ENCODE results near the gene LIPJ.

Gene LIPJ

GRCh38 chr10:88586462-88586861 lies at the start of gene LIPJ:
TSS of gene LIPJ (plus strand) at chr10:88586762. CDS start at chr10:88590688, 3,926 bp downstream.
- Histone ChIP-seq H2AFZ (ENCODE audit: low read length, unreplicated experiment) (no peak within 1 kb of the TSS), H3K36me3 (ENCODE audit: insufficient read depth, low read length) (no peaks in the 10 kb centered on the region), H3K4me1 (ENCODE audit: control insufficient read depth, insufficient read depth, low read length, unreplicated experiment) (peaks cover 6% of the 10 kb centered on the region), H3K4me3 (ENCODE audit: low read depth, low read length) (no peak within 1 kb of the TSS), H3K27me3 (ENCODE audit: insufficient read depth, low read length) (no peaks in the 10 kb centered on the region), H3K79me2 (ENCODE audit: control insufficient read depth, insufficient read depth, low read length, unreplicated experiment) (no peaks in the 10 kb centered on the region), H3K27ac (ENCODE audit: low read depth, low read length) (no peak within 1 kb of the TSS)

GRCh38 chr10:88537322-88537721 lies 49.2 kb upstream of the LIPJ start:
- Histone ChIP-seq H3K79me2 (ENCODE audit: control insufficient read depth, insufficient read depth, low read length, unreplicated experiment) (no peaks in the 10 kb centered on the region), H3K36me3 (ENCODE audit: insufficient read depth, low read length) (no peaks in the 10 kb centered on the region), H3K4me3 (ENCODE audit: low read depth, low read length) (no peak overlapping the region), H3K4me1 (ENCODE audit: control insufficient read depth, insufficient read depth, low read length, unreplicated experiment) (peaks cover 36% of the 10 kb centered on the region), H3K27ac (ENCODE audit: low read depth, low read length) (no peak overlapping the region), H2AFZ (ENCODE audit: low read length, unreplicated experiment) (no peak overlapping the region), H3K27me3 (ENCODE audit: insufficient read depth, low read length) (no peaks in the 10 kb centered on the region)

- Histone ChIP-seq H3K27ac (ENCODE audit: low read depth, low read length) (no peak overlapping the region), H2AFZ (ENCODE audit: low read length, unreplicated experiment) (no peak overlapping the region), H3K79me2 (ENCODE audit: control insufficient read depth, insufficient read depth, low read length, unreplicated experiment) (no peaks in the 10 kb centered on the region), H3K36me3 (ENCODE audit: insufficient read depth, low read length) (no peaks in the 10 kb centered on the region), H3K27me3 (ENCODE audit: insufficient read depth, low read length) (no peaks in the 10 kb centered on the region), H3K4me3 (ENCODE audit: low read depth, low read length) (no peak overlapping the region), H3K4me1 (ENCODE audit: control insufficient read depth, insufficient read depth, low read length, unreplicated experiment) (peaks cover 42% of the 10 kb centered on the region)
Observed at GRCh38 chr10:88538048-88538447, 48.5 kb upstream of the LIPJ start.

GRCh38 chr10:88540351-88540750 lies 46.2 kb upstream of the LIPJ start:
- Histone ChIP-seq H3K27ac (ENCODE audit: low read depth, low read length) (peak overlapping the region; percentile 85), H3K27me3 (ENCODE audit: insufficient read depth, low read length) (no peaks in the 10 kb centered on the region), H3K36me3 (ENCODE audit: insufficient read depth, low read length) (no peaks in the 10 kb centered on the region), H3K79me2 (ENCODE audit: control insufficient read depth, insufficient read depth, low read length, unreplicated experiment) (no peaks in the 10 kb centered on the region), H2AFZ (ENCODE audit: low read length, unreplicated experiment) (no peak overlapping the region), H3K4me3 (ENCODE audit: low read depth, low read length) (no peak overlapping the region), H3K4me1 (ENCODE audit: control insufficient read depth, insufficient read depth, low read length, unreplicated experiment) (peaks cover 42% of the 10 kb centered on the region)

GRCh38 chr10:88541116-88541626 lies 45.4 kb upstream of the LIPJ start:
- Histone ChIP-seq H3K4me3 (ENCODE audit: low read depth, low read length) (peak overlapping the region; percentile 27), H3K27ac (ENCODE audit: low read depth, low read length) (peak overlapping the region; percentile 85), H3K27me3 (ENCODE audit: insufficient read depth, low read length) (no peaks in the 10 kb centered on the region), H3K36me3 (ENCODE audit: insufficient read depth, low read length) (no peaks in the 10 kb centered on the region), H3K4me1 (ENCODE audit: control insufficient read depth, insufficient read depth, low read length, unreplicated experiment) (peaks cover 42% of the 10 kb centered on the region), H2AFZ (ENCODE audit: low read length, unreplicated experiment) (peak overlapping the region; percentile 89), H3K79me2 (ENCODE audit: control insufficient read depth, insufficient read depth, low read length, unreplicated experiment) (no peaks in the 10 kb centered on the region)

GRCh38 chr10:88542522-88542921 lies 44.0 kb upstream of the LIPJ start:
- Histone ChIP-seq H3K27me3 (ENCODE audit: insufficient read depth, low read length) (no peaks in the 10 kb centered on the region), H3K4me3 (ENCODE audit: low read depth, low read length) (no peak overlapping the region), H3K4me1 (ENCODE audit: control insufficient read depth, insufficient read depth, low read length, unreplicated experiment) (peaks cover 38% of the 10 kb centered on the region), H3K27ac (ENCODE audit: low read depth, low read length) (no peak overlapping the region), H3K36me3 (ENCODE audit: insufficient read depth, low read length) (no peaks in the 10 kb centered on the region), H2AFZ (ENCODE audit: low read length, unreplicated experiment) (no peak overlapping the region), H3K79me2 (ENCODE audit: control insufficient read depth, insufficient read depth, low read length, unreplicated experiment) (no peaks in the 10 kb centered on the region)

GRCh38 chr10:88544140-88544870 lies 42.3 kb upstream of the LIPJ start:
- Histone ChIP-seq H3K4me1 (ENCODE audit: control insufficient read depth, insufficient read depth, low read length, unreplicated experiment) (peaks cover 32% of the 10 kb centered on the region), H3K79me2 (ENCODE audit: control insufficient read depth, insufficient read depth, low read length, unreplicated experiment) (no peaks in the 10 kb centered on the region), H3K4me3 (ENCODE audit: low read depth, low read length) (no peak overlapping the region), H3K27me3 (ENCODE audit: insufficient read depth, low read length) (no peaks in the 10 kb centered on the region), H2AFZ (ENCODE audit: low read length, unreplicated experiment) (no peak overlapping the region), H3K27ac (ENCODE audit: low read depth, low read length) (no peak overlapping the region), H3K36me3 (ENCODE audit: insufficient read depth, low read length) (no peaks in the 10 kb centered on the region)

GRCh38 chr10:88545359-88545758 lies 41.2 kb upstream of the LIPJ start:
- H3K79me2 ChIP-seq (ENCODE audit: control insufficient read depth, insufficient read depth, low read length, unreplicated experiment), result no peaks in the 10 kb centered on the region
- peaks cover 26% of the 10 kb centered on the region for H3K4me1 ChIP-seq (ENCODE audit: control insufficient read depth, insufficient read depth, low read length, unreplicated experiment)
- H3K27ac ChIP-seq (ENCODE audit: low read depth, low read length), result no peak overlapping the region
- no peak overlapping the region for H3K4me3 ChIP-seq (ENCODE audit: low read depth, low read length)
- H3K36me3 ChIP-seq (ENCODE audit: insufficient read depth, low read length), result no peaks in the 10 kb centered on the region
- H2AFZ ChIP-seq (ENCODE audit: low read length, unreplicated experiment), result no peak overlapping the region
- H3K27me3 ChIP-seq (ENCODE audit: insufficient read depth, low read length), result no peaks in the 10 kb centered on the region

GRCh38 chr10:88546497-88546896 lies 40.1 kb upstream of the LIPJ start:
- Histone ChIP-seq H3K36me3 (ENCODE audit: insufficient read depth, low read length) (no peaks in the 10 kb centered on the region), H2AFZ (ENCODE audit: low read length, unreplicated experiment) (no peak overlapping the region), H3K27ac (ENCODE audit: low read depth, low read length) (no peak overlapping the region), H3K27me3 (ENCODE audit: insufficient read depth, low read length) (no peaks in the 10 kb centered on the region), H3K4me1 (ENCODE audit: control insufficient read depth, insufficient read depth, low read length, unreplicated experiment) (peaks cover 14% of the 10 kb centered on the region), H3K79me2 (ENCODE audit: control insufficient read depth, insufficient read depth, low read length, unreplicated experiment) (no peaks in the 10 kb centered on the region), H3K4me3 (ENCODE audit: low read depth, low read length) (no peak overlapping the region)

- no peaks in the 10 kb centered on the region for H3K36me3 ChIP-seq (ENCODE audit: insufficient read depth, low read length)
- no peaks in the 10 kb centered on the region for H3K79me2 ChIP-seq (ENCODE audit: control insufficient read depth, insufficient read depth, low read length, unreplicated experiment)
- H2AFZ ChIP-seq (ENCODE audit: low read length, unreplicated experiment), result no peak overlapping the region
- H3K4me3 ChIP-seq (ENCODE audit: low read depth, low read length), result no peak overlapping the region
- H3K4me1 ChIP-seq (ENCODE audit: control insufficient read depth, insufficient read depth, low read length, unreplicated experiment), result no peaks in the 10 kb centered on the region
- no peaks in the 10 kb centered on the region for H3K27me3 ChIP-seq (ENCODE audit: insufficient read depth, low read length)
- H3K27ac ChIP-seq (ENCODE audit: low read depth, low read length), result no peak overlapping the region
Observed at GRCh38 chr10:88551246-88551645, 35.3 kb upstream of the LIPJ start.

- no peaks in the 10 kb centered on the region for H3K27me3 ChIP-seq (ENCODE audit: insufficient read depth, low read length)
- no peak overlapping the region for H3K27ac ChIP-seq (ENCODE audit: low read depth, low read length)
- H3K79me2 ChIP-seq (ENCODE audit: control insufficient read depth, insufficient read depth, low read length, unreplicated experiment), result no peaks in the 10 kb centered on the region
- H3K4me3 ChIP-seq (ENCODE audit: low read depth, low read length), result no peak overlapping the region
- no peak overlapping the region for H2AFZ ChIP-seq (ENCODE audit: low read length, unreplicated experiment)
- peaks cover 15% of the 10 kb centered on the region for H3K4me1 ChIP-seq (ENCODE audit: control insufficient read depth, insufficient read depth, low read length, unreplicated experiment)
- H3K36me3 ChIP-seq (ENCODE audit: insufficient read depth, low read length), result no peaks in the 10 kb centered on the region
Observed at GRCh38 chr10:88553116-88553752, 33.3 kb upstream of the LIPJ start.
